ENCODE results near the gene MGAT4B.

DNA sequence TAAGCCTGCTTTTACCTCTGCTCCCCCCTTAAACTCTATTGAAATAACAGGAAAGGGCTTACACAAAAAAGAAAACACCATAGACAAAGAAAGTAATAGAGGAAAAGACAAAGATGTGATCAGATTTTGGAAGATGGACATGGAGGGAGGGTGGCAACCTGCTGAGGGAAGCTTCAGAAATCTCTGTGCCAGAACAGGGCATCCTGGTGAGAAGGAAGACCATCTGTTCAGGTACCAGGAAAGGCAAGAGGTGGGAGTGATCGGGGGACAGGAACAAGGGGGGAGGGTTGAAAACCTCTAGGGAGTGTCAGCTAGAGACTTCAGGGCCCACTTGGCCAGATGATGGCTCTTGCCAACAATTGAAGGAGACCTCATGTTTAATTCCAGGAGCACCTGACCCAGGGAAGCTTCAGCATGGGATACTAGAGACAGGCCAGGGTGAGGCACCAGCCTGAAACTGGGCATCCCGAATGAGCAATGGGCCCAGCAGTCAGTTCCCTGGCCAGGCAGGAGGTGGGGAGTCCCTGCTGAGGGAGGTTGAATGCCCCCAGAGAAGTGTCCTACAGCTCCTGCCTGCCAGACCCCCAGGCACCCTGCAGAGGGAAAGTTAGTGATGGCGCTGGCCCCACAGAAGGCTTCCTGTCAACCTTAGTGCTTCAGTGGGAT lies 22.2 kb upstream of the MGAT4B start:
- TF ChIP-seq POLR2A (IDR thresholded peaks at IDR 0.05; ENCODE audit: low read depth, low read length) (no peak), TAF1 (IDR thresholded peaks at IDR 0.05; ENCODE audit: low read depth, low read length) (no peak), POLR2AphosphoS5 (IDR thresholded peaks at IDR 0.05; ENCODE audit: low read depth, low read length) (peak; percentile 65), POU2F2 (IDR thresholded peaks at IDR 0.05; ENCODE audit: low read depth, low read length) (no peak)

All from GM12891 (cell line).